K562 (cell line): ENCODE measurements around the gene WNK1. TPM values are rescaled to one million over a fixed set of nuclear protein-coding genes. Genes with fewer than 3 reads are reported as not detected.

Source experiments
- ARID1B ChIP-seq: fragments of 450-650 bp; IDR thresholded peaks from 2 replicates; pipeline ENCODE4 v1.6.1; 2016; ENCODE audit warnings: antibody characterized with exemption, mild to moderate bottlenecking, inconsistent platforms
- CBFA2T3 ChIP-seq: fragments of 450-650 bp; IDR thresholded peaks from 2 replicates; pipeline ENCODE4 v1.6.1; 2017
- CCNT2 ChIP-seq: IDR thresholded peaks from 2 replicates; pipeline ENCODE4 v1.6.1; 2011; ENCODE audit warnings: borderline replicate concordance, low read depth, mild to moderate bottlenecking, moderate library complexity, mixed read lengths, low read length; ENCODE audit not compliant: insufficient read length; ENCODE audit errors: extremely low read depth
- CXXC5 ChIP-seq: fragments of 250-450 bp; sonication (Bioruptor Pico); IDR thresholded peaks from 2 replicates; pipeline ENCODE4 v1.8.0; 2022; ENCODE audit warnings: inconsistent platforms, mild to moderate bottlenecking, moderate library complexity
- HMBOX1 ChIP-seq: sonication (generic); IDR thresholded peaks from 2 replicates; pipeline ENCODE4 v1.6.1; 2016
- ILK ChIP-seq: fragments of 450-650 bp; IDR thresholded peaks from 2 replicates; pipeline ENCODE4 v1.6.1; 2016; ENCODE audit warnings: missing genetic modification characterization, low read depth, mild to moderate bottlenecking, missing compliant biosample characterization, moderate library complexity, borderline replicate concordance
- MTA2 ChIP-seq: fragments of 450-650 bp; IDR thresholded peaks from 2 replicates; pipeline ENCODE4 v1.6.1; 2016; ENCODE audit warnings: low read depth
- MXI1 ChIP-seq: IDR thresholded peaks from 2 replicates; pipeline ENCODE4 v1.6.1; 2011; ENCODE audit warnings: low read depth, mild to moderate bottlenecking, improper control_type of control experiment, low read length
- NCOR1 ChIP-seq: fragments of 450-650 bp; IDR thresholded peaks from 2 replicates; pipeline ENCODE4 v1.6.1; 2016; ENCODE audit warnings: mild to moderate bottlenecking, moderate library complexity
- SMARCA4 ChIP-seq: fragments of 450-650 bp; IDR thresholded peaks from 2 replicates; pipeline ENCODE4 v1.6.1; 2016
- SPI1 ChIP-seq: IDR thresholded peaks from 2 replicates; pipeline ENCODE4 v1.6.1; 2011; ENCODE audit warnings: low read depth, low read length, control low read depth, borderline replicate concordance
- STAT5A ChIP-seq: IDR thresholded peaks from 2 replicates; pipeline ENCODE4 v1.6.1; 2012; ENCODE audit warnings: low read length, inconsistent platforms, borderline replicate concordance
- TAL1 ChIP-seq: fragments of 450-650 bp; IDR thresholded peaks from 2 replicates; pipeline ENCODE4 v1.6.1; 2016; ENCODE audit warnings: mild to moderate bottlenecking
- TBL1XR1 ChIP-seq, 2 experiments: IDR thresholded peaks; 2 replicates each; pipeline ENCODE4 v1.6.1; 2012; ENCODE audit warnings: improper control_type of control experiment in 2 of 2, low read length in 2 of 2, mild to moderate bottlenecking in 1 of 2
- ZEB2 ChIP-seq: fragments of 450-650 bp; IDR thresholded peaks from 2 replicates; pipeline ENCODE4 v1.6.1; 2016
- ZNF583 ChIP-seq: fragments of 250-450 bp; sonication (Bioruptor Pico); IDR thresholded peaks from 2 replicates; pipeline ENCODE4 v1.4.0; 2020
- ZZZ3 ChIP-seq: fragments of 450-650 bp; IDR thresholded peaks from 2 replicates; pipeline ENCODE4 v1.6.1; 2016; ENCODE audit warnings: antibody characterized with exemption, mild to moderate bottlenecking, moderate library complexity
- polyA plus RNA-seq, 8 experiments: library from polyadenylated mRNA; depleted of rRNA in 4 of 8; stranded (reverse) in 5 of 8; unstranded in 3 of 8; fragments of >200 nt; fragmentation: Nextera tagmentation in 2 of 8; fragmentation: Illumina TruSeq in 1 of 8; extraction: Ambion mirVana in 2 of 8; extraction: Trizol in 1 of 8; gene quantifications; 2 replicates each; pipeline versions ENCODE4 v1.2.1 to v1.2.3, GENCODE V29; 2011 to 2014; ENCODE audit warnings: inconsistent platforms in 1 of 8, missing spikeins in 1 of 8
- total RNA-seq, 7 experiments: library from RNA; depleted of rRNA in 6 of 7; stranded (reverse); fragments of >200 nt in 6 of 7; fragmentation: Illumina TruSeq in 2 of 7; extraction: Trizol in 2 of 7; gene quantifications; 2 replicates each; pipeline versions ENCODE4 v1.2.1 to v1.2.3, GENCODE V29; 2011 to 2021; ENCODE audit warnings: low replicate concordance in 1 of 7
- TF ChIP-seq, protein P1 (sequence below): sonication (generic); formaldehyde crosslinking; IDR thresholded peaks from 2 replicates; pipeline ENCODE4 v1.8.0; 2022; ENCODE audit warnings: missing genetic modification reagents, mild to moderate bottlenecking, moderate library complexity, borderline replicate concordance
- TF ChIP-seq, protein P2 (sequence below), 3 experiments: fragments of 200-800 bp in 1 of 3; fragments of 250-450 bp in 1 of 3; fragments of 450-650 bp in 1 of 3; sonication (Bioruptor Pico) in 1 of 3; sonication (Bioruptor generic) in 1 of 3; formaldehyde crosslinking in 1 of 3; IDR thresholded peaks; 2 replicates each; pipeline versions ENCODE4 v1.6.1 to v1.8.0; 2016 to 2022; ENCODE audit warnings: mild to moderate bottlenecking in 2 of 3, missing genetic modification characterization in 2 of 3, missing compliant biosample characterization in 1 of 3, moderate library complexity in 1 of 3

WNK1 gene
- total and polyA plus RNA-seq, 9 of the 15 experiments (the other 6 are each of a cell fraction or from before 2014, with no cell fraction given): 4.3 to 73.9 (median 31.0) TPM

DNA sequence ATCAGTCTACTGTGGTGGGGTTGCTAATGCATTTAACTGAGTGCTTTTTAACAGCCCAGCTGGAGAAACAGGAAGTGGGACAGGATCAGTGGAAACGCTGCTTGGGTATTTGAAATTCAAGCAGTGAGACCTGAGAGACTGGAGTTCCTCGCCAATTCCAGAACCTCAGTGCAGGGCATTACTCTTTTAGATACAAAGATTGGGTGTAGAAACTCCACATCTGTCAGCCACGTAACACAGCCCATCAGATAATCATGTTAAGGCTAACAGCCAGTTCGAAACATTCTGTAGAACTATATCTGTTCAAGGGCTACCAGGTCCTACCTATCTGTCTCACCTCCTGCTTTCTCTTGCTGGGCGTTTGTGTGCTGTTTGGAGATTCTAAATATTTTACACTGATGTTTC is 151.6 kb downstream of the WNK1 start (continued):
- TF ChIP-seq ZNF583 (CRISPR knock-in tag): no peak
- TF ChIP-seq ZZZ3: no peak
- peak; percentile 45 for TF ChIP-seq CCNT2
- 0 out of 2 replicates have a peak, but pooled peaks have one; percentile 17 for TF ChIP-seq CXXC5 (CRISPR knock-in tag)
- TF ChIP-seq HMBOX1: peak; percentile 54; the same call in 1 of the 2 replicates
- peak; percentile 66; the same call in 1 of the 2 replicates for TF ChIP-seq ARID1B
- TF ChIP-seq, protein P1, sequence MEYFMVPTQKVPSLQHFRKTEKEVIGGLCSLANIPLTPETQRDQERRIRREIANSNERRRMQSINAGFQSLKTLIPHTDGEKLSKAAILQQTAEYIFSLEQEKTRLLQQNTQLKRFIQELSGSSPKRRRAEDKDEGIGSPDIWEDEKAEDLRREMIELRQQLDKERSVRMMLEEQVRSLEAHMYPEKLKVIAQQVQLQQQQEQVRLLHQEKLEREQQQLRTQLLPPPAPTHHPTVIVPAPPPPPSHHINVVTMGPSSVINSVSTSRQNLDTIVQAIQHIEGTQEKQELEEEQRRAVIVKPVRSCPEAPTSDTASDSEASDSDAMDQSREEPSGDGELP (CRISPR knock-in tag): peak; percentile 35; the same call in 1 of the 2 replicates
- no peak for TF ChIP-seq ZEB2
- TF ChIP-seq TAL1: peak; percentile 70; the same call in 1 of the 2 replicates
- peak; percentile 43; the same call in 1 of the 2 replicates for TF ChIP-seq MTA2
- peak; percentile 64 for TF ChIP-seq NCOR1
- TF ChIP-seq TBL1XR1 (IDR thresholded peaks at IDR 0.05; ENCODE audit: low read length in 2 of 2): peak in 1 of 2 experiments; percentile 26; a peak in 1 of 4 replicates
- TF ChIP-seq, protein P2, sequence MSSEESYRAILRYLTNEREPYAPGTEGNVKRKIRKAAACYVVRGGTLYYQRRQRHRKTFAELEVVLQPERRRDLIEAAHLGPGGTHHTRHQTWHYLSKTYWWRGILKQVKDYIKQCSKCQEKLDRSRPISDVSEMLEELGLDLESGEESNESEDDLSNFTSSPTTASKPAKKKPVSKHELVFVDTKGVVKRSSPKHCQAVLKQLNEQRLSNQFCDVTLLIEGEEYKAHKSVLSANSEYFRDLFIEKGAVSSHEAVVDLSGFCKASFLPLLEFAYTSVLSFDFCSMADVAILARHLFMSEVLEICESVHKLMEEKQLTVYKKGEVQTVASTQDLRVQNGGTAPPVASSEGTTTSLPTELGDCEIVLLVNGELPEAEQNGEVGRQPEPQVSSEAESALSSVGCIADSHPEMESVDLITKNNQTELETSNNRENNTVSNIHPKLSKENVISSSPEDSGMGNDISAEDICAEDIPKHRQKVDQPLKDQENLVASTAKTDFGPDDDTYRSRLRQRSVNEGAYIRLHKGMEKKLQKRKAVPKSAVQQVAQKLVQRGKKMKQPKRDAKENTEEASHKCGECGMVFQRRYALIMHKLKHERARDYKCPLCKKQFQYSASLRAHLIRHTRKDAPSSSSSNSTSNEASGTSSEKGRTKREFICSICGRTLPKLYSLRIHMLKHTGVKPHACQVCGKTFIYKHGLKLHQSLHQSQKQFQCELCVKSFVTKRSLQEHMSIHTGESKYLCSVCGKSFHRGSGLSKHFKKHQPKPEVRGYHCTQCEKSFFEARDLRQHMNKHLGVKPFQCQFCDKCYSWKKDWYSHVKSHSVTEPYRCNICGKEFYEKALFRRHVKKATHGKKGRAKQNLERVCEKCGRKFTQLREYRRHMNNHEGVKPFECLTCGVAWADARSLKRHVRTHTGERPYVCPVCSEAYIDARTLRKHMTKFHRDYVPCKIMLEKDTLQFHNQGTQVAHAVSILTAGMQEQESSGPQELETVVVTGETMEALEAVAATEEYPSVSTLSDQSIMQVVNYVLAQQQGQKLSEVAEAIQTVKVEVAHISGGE (CRISPR knock-in tag; IDR thresholded peaks at IDR 0.05): no peak
- TF ChIP-seq CBFA2T3: peak; percentile 88
- TF ChIP-seq STAT5A: 0 out of 2 replicates have a peak, but pooled peaks have one; percentile 12
- no peak for TF ChIP-seq ILK (tag)
- 0 out of 2 replicates have a peak, but pooled peaks have one; percentile 12 for TF ChIP-seq MXI1
- 0 out of 2 replicates have a peak, but pooled peaks have one; percentile 14 for TF ChIP-seq SMARCA4
- peak; percentile 96 for TF ChIP-seq SPI1
